Measurements from ENCODE around the gene OIP5. TPM values are rescaled to one million over a fixed set of nuclear protein-coding genes. Genes with fewer than 3 reads are reported as not detected.

Gene OIP5
- total and polyA plus RNA-seq, 9 of the 15 experiments (the other 6 are each of a cell fraction or from before 2014, with no cell fraction given), result 8.3 to 54.8 (median 35.3) TPM

DNA sequence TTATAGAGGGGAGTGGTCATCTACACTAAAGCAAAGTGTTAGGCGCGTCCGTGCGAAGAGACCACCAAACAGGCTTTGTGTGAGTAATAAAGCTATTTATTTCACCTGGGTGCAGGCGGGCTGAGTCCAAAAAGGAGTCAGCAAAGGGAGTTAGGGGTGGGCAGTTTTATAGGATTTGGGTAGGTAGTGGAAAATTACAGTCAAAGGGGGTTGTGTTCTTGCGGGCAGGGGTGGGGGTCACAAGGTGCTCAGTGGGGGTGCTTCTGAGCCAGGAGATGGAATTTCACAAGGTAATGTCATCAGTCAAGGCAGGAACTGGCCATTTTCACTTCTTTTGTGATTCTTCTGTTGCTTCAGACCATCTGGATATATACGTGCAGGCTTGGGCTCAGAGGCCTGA, 47.1 kb downstream of the OIP5 start:
- Histone ChIP-seq H3K9me3 (replicated peaks; ENCODE audit: control insufficient read depth, insufficient read depth, low read depth, low read length) (no peaks in the 10 kb centered on the region), H3K36me3 (ENCODE audit: control insufficient read depth, insufficient read depth, low read length) (peaks cover 56% of the 10 kb centered on the region), H2AFZ (ENCODE audit: low read depth, low read length) (no peak overlapping the region), H3K27ac (ENCODE audit: extremely low read depth, low read depth, low read length) (peak overlapping the region; percentile 98), H3K27me3 (ENCODE audit: control insufficient read depth in 2 of 2, insufficient read depth in 2 of 2, low read length in 2 of 2) (no peaks in the 10 kb centered on the region), H3K4me1 (replicated peaks in 1 of 2; ENCODE audit: control insufficient read depth in 2 of 2, insufficient read depth in 2 of 2, low read length in 2 of 2) (peaks cover 8 to 12% of the 10 kb centered on the region in 2 experiments; a peak in 4 of 5 replicates), H3K4me2 (ENCODE audit: insufficient read depth, low read length) (peak overlapping the region; percentile 94), H3K79me2 (ENCODE audit: control insufficient read depth, insufficient read depth, low read length) (peaks cover 53% of the 10 kb centered on the region), H3K9ac (ENCODE audit: insufficient read depth in 1 of 2, low read depth in 2 of 2, low read length in 2 of 2) (peak overlapping the region; percentile 62 to 98), H4K20me1 (replicated peaks; ENCODE audit: control insufficient read depth, insufficient read depth, low read length) (peaks cover 4% of the 10 kb centered on the region; the same call in 1 of the 2 replicates), H3K4me3 (peak overlapping the region; percentile 87), H3K9me1 (ENCODE audit: control insufficient read depth, insufficient read depth, low read length) (no peaks in the 10 kb centered on the region)
- WGBS (ENCODE audit: insufficient coverage, low coverage, missing lambda C conversion rate), result 12% methylated on average over 7 of the region's 7 CpGs
- 0 out of 2 replicates have a peak, but pooled peaks have one; percentile 8 for TF ChIP-seq HMBOX1 (IDR thresholded peaks at IDR 0.05)
- TF ChIP-seq CHD1 (IDR thresholded peaks at IDR 0.05; ENCODE audit: low read length), result peak; percentile 33
- no peak for TF ChIP-seq SMARCA5 (IDR thresholded peaks at IDR 0.05)
- POLR2A ChIA-PET, result interaction anchor here (1.1 to 2.1 kb wide), 3 partner anchors 9 to 47 kb away, joined by 3 to 6 read pairs (median 6); partner anchors contain the start of genes NUSAP1 and OIP5
- ATAC-seq, result no peak
- BruUV-seq (replicated peaks), result no TSS peak
- CTCF ChIA-PET (ENCODE audit: low intra/inter-chr PET ratio), result no interaction called here
- no peak for DNase-seq (ENCODE audit: extremely low read depth in 1 of 4, low spot score in 3 of 4)
- intact Hi-C loops (cut with micrococcal nuclease), result loop anchor here (2.0 kb wide), 1 partner anchor 52 kb away; no protein-coding TSS in a partner anchor
- in situ Hi-C loops (cut with MboI), result no loop called here
- no peak for FAIRE-seq

All from K562 (cell line).